Fibroblast of lung (primary cell): ENCODE measurements around the gene ULK3. TPM values are rescaled to one million over a fixed set of nuclear protein-coding genes. Genes with fewer than 3 reads are reported as not detected.

Experiments used
- DNase-seq, 2 donors: peaks; one replicate each; pipeline versions ENCODE4 v3.0.0 to v3.0.0-alpha.2; 2010; ENCODE audit warnings: low read depth in 2 of 2
- H2AFZ ChIP-seq: 2 replicates; pipeline ENCODE4 v1.5.1; 2012; ENCODE audit warnings: low read length, control low read depth, inconsistent platforms
- H3K27ac ChIP-seq: 2 replicates; pipeline ENCODE4 v1.5.1; 2011; ENCODE audit warnings: low read length, control low read depth; ENCODE audit not compliant: insufficient read depth
- H3K27me3 ChIP-seq: 2 replicates; pipeline ENCODE4 v1.5.1; 2011; ENCODE audit warnings: mild to moderate bottlenecking, low read length; ENCODE audit not compliant: control insufficient read depth, insufficient read depth
- H3K36me3 ChIP-seq: 2 replicates; pipeline ENCODE4 v1.5.1; 2011; ENCODE audit warnings: low read length; ENCODE audit not compliant: control insufficient read depth, insufficient read depth
- H3K4me1 ChIP-seq: 2 replicates; pipeline ENCODE4 v1.5.1; 2011; ENCODE audit warnings: low read length; ENCODE audit not compliant: control insufficient read depth, insufficient read depth; ENCODE audit errors: extremely low read depth
- H3K4me2 ChIP-seq: 2 replicates; pipeline ENCODE4 v1.5.1; 2011; ENCODE audit warnings: low read length, control low read depth; ENCODE audit not compliant: insufficient read depth; ENCODE audit errors: extremely low read depth
- H3K4me3 ChIP-seq, 4 experiments: fragments of 200-600 bp in 1 of 4; sonication (generic) in 1 of 4; replicated peaks in 1 of 4; 2 replicates each; pipeline ENCODE4 v1.5.1; 2011 to 2016; ENCODE audit warnings: low read length in 4 of 4, low read depth in 3 of 4, mild to moderate bottlenecking in 3 of 4, control low read depth in 2 of 4, inconsistent platforms in 1 of 4, mixed read lengths in 1 of 4; ENCODE audit not compliant: insufficient read depth in 1 of 4; ENCODE audit errors: control extremely low read depth in 1 of 4
- H3K79me2 ChIP-seq: 2 replicates; pipeline ENCODE4 v1.5.1; 2012; ENCODE audit warnings: mild to moderate bottlenecking, low read length, inconsistent platforms; ENCODE audit not compliant: control insufficient read depth, insufficient read depth
- H3K9ac ChIP-seq: 2 replicates; pipeline ENCODE4 v1.5.1; 2011; ENCODE audit warnings: mild to moderate bottlenecking, low read length, control low read depth; ENCODE audit not compliant: insufficient read depth
- H3K9me3 ChIP-seq: 2 replicates; pipeline ENCODE4 v1.5.1; 2012; ENCODE audit warnings: low read depth, low read length; ENCODE audit not compliant: control insufficient read depth, insufficient read depth
- H4K20me1 ChIP-seq: 2 replicates; pipeline ENCODE4 v1.5.1; 2011; ENCODE audit warnings: low read length; ENCODE audit not compliant: control insufficient read depth, insufficient read depth; ENCODE audit errors: extremely low read depth
- CTCF ChIP-seq, 2 donors: IDR thresholded peaks in 1 of 2; conservative IDR thresholded peaks in 1 of 2; 1 replicate in 1 of 2; 2 replicates in 1 of 2; pipeline ENCODE4 v1.5.1; 2011 to 2012; ENCODE audit warnings: low read length in 2 of 2, control low read depth in 1 of 2, inconsistent platforms in 1 of 2, low read depth in 1 of 2, mild to moderate bottlenecking in 1 of 2
- EZH2 ChIP-seq: IDR thresholded peaks from 2 replicates; pipeline ENCODE4 v1.5.1; 2012; ENCODE audit warnings: low read length, control low read depth, mild to moderate bottlenecking; ENCODE audit errors: missing control alignments
- polyA plus RNA-seq, 2 donors: library from polyadenylated mRNA; depleted of rRNA in 1 of 2; stranded (reverse) in 1 of 2; unstranded in 1 of 2; fragments of >200 nt; gene quantifications; 2 replicates each; pipeline ENCODE4 v1.2.1, GENCODE V29; 2011 to 2012; ENCODE audit warnings: missing spikeins in 1 of 2
- total RNA-seq: library from RNA; depleted of rRNA; stranded (reverse); fragments of >200 nt; gene quantifications from 2 replicates; pipeline ENCODE4 v1.2.1, GENCODE V29; 2014

ULK3 gene
- total and polyA plus RNA-seq, 2 donors (not counting 1 experiment from before 2014, with no cell fraction given) = 8.8 to 11.4 TPM

GRCh38 chr15:74815961-74816360 lies 27.0 kb downstream of the ULK3 start:
- TF ChIP-seq CTCF (conservative IDR thresholded peaks at IDR 0.05 in 1 of 2, IDR thresholded peaks at IDR 0.05 in 1 of 2; ENCODE audit: low read depth in 1 of 2, low read length in 2 of 2) (no peak), EZH2 (no peak)
- no peaks in the 10 kb centered on the region for H3K79me2 ChIP-seq
- H3K4me3 ChIP-seq = no peak overlapping the region

GRCh38 chr15:74815121-74815934 lies 27.6 kb downstream of the ULK3 start:
- Histone ChIP-seq H3K27me3 (peaks cover 3% of the 10 kb centered on the region), H3K9ac (no peak overlapping the region)

More at GRCh38 chr15:74815961-74816360, 27.0 kb downstream of the ULK3 start:
- no peaks in the 10 kb centered on the region for H3K36me3 ChIP-seq
- H3K9me3 ChIP-seq = no peaks in the 10 kb centered on the region
- H4K20me1 ChIP-seq = no peaks in the 10 kb centered on the region
- H3K4me1 ChIP-seq = no peaks in the 10 kb centered on the region
- H3K9ac ChIP-seq = no peak overlapping the region
- H3K27me3 ChIP-seq = peaks cover 5% of the 10 kb centered on the region
- H3K27ac ChIP-seq = no peak overlapping the region
- no peak overlapping the region for H2AFZ ChIP-seq
- DNase-seq = no peak
- no peak overlapping the region for H3K4me2 ChIP-seq

GRCh38 chr15:74812533-74812932 lies 30.4 kb downstream of the ULK3 start, which contains the start of gene LMAN1L:
Gene LMAN1L (plus strand): TSS chr15:74812835. CDS start chr15:74812855, 20 bp downstream.
- H2AFZ ChIP-seq = no peak within 1 kb of the TSS
- DNase-seq = no peak
- no peak within 1 kb of the TSS for H3K4me3 ChIP-seq
- no peaks in the 10 kb centered on the region for H3K36me3 ChIP-seq
- H3K9me3 ChIP-seq = no peaks in the 10 kb centered on the region
- no peaks in the 10 kb centered on the region for H3K27me3 ChIP-seq
- H3K4me2 ChIP-seq = no peak within 1 kb of the TSS
- H3K4me1 ChIP-seq = peaks cover 2% of the 10 kb centered on the region
- no peak for TF ChIP-seq CTCF (conservative IDR thresholded peaks at IDR 0.05 in 1 of 2, IDR thresholded peaks at IDR 0.05 in 1 of 2; ENCODE audit: low read depth in 1 of 2, low read length in 2 of 2)
- no peak for TF ChIP-seq EZH2
- H3K79me2 ChIP-seq = no peaks in the 10 kb centered on the region
- H4K20me1 ChIP-seq = no peaks in the 10 kb centered on the region
- no peak within 1 kb of the TSS for H3K9ac ChIP-seq
- no peak within 1 kb of the TSS for H3K27ac ChIP-seq

More at GRCh38 chr15:74815121-74815934, 27.6 kb downstream of the ULK3 start:
- no peaks in the 10 kb centered on the region for H3K79me2 ChIP-seq
- H3K27ac ChIP-seq = no peak overlapping the region
- no peaks in the 10 kb centered on the region for H3K36me3 ChIP-seq
- no peaks in the 10 kb centered on the region for H3K4me1 ChIP-seq
- H3K9me3 ChIP-seq = no peaks in the 10 kb centered on the region
- TF ChIP-seq EZH2 (no peak), CTCF (conservative IDR thresholded peaks at IDR 0.05 in 1 of 2, IDR thresholded peaks at IDR 0.05 in 1 of 2; ENCODE audit: low read depth in 1 of 2, low read length in 2 of 2) (no peak)
- no peaks in the 10 kb centered on the region for H4K20me1 ChIP-seq
- H3K4me2 ChIP-seq = no peak overlapping the region
- H2AFZ ChIP-seq = no peak overlapping the region
- DNase-seq = no peak
- H3K4me3 ChIP-seq = no peak overlapping the region
